Measurements from ENCODE around the gene VPS41. TPM values are rescaled to one million over a fixed set of nuclear protein-coding genes. Genes with fewer than 3 reads are reported as not detected.

VPS41 gene
- total RNA-seq, 1 experiment from 2014 or later, result 92.3 TPM

DNA sequence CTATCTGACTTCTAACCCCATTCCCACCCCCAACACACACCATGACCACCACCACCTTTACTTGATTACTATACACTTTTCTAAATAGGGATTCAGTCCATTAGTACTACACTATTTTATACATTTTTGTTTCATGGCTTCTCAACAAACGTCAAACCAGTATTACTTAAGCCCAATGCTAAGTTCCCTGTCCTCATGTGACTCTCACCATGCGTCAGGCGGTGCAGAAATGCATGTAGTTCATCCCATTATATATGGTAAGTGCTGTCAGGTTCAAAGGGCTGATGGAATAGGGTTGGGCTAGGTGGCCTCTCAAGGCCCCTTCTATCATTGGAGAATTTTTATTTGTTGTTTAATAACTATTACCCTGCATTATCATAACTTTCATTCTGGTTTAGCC, 19.5 kb upstream of the VPS41 start:
- H3K36me3 ChIP-seq (ENCODE audit: low read depth), result no peaks in the 10 kb centered on the region
- ChIA-PET CTCF (no interaction called here), POLR2A (ENCODE audit: unreplicated experiment) (no interaction called here)
- no peak overlapping the region for H3K4me3 ChIP-seq
- no peaks in the 10 kb centered on the region for H3K9me2 ChIP-seq (ENCODE audit: insufficient read depth)
- no peak for DNase-seq
- H3K27me3 ChIP-seq (ENCODE audit: insufficient read depth, low read depth), result peaks cover 9% of the 10 kb centered on the region; the same call in 1 of the 2 replicates
- no peak overlapping the region for H3K27ac ChIP-seq
- no TSS peak for BruUV-seq (replicated peaks)
- no peak overlapping the region for H3K4me2 ChIP-seq
- no peaks in the 10 kb centered on the region for H3K4me1 ChIP-seq (replicated peaks; ENCODE audit: insufficient read depth)
- no peak for TF ChIP-seq EZH2 (IDR thresholded peaks at IDR 0.05; ENCODE audit: low read depth)
- TF ChIP-seq, protein P1, sequence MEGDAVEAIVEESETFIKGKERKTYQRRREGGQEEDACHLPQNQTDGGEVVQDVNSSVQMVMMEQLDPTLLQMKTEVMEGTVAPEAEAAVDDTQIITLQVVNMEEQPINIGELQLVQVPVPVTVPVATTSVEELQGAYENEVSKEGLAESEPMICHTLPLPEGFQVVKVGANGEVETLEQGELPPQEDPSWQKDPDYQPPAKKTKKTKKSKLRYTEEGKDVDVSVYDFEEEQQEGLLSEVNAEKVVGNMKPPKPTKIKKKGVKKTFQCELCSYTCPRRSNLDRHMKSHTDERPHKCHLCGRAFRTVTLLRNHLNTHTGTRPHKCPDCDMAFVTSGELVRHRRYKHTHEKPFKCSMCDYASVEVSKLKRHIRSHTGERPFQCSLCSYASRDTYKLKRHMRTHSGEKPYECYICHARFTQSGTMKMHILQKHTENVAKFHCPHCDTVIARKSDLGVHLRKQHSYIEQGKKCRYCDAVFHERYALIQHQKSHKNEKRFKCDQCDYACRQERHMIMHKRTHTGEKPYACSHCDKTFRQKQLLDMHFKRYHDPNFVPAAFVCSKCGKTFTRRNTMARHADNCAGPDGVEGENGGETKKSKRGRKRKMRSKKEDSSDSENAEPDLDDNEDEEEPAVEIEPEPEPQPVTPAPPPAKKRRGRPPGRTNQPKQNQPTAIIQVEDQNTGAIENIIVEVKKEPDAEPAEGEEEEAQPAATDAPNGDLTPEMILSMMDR (conservative IDR thresholded peaks at IDR 0.05), result no peak
- intact Hi-C loops (cut with micrococcal nuclease; ENCODE audit: unreplicated experiment), result no loop called here
- no peaks in the 10 kb centered on the region for H3K9me3 ChIP-seq (ENCODE audit: insufficient read depth, low read depth)
- no peaks in the 10 kb centered on the region for H3K79me2 ChIP-seq (ENCODE audit: low read depth)
- no peaks in the 10 kb centered on the region for H3F3A ChIP-seq (ENCODE audit: insufficient read depth, low read depth)
- H2AFZ ChIP-seq, result no peak overlapping the region
- no peaks in the 10 kb centered on the region for H4K20me1 ChIP-seq (ENCODE audit: insufficient read depth)

DNA sequence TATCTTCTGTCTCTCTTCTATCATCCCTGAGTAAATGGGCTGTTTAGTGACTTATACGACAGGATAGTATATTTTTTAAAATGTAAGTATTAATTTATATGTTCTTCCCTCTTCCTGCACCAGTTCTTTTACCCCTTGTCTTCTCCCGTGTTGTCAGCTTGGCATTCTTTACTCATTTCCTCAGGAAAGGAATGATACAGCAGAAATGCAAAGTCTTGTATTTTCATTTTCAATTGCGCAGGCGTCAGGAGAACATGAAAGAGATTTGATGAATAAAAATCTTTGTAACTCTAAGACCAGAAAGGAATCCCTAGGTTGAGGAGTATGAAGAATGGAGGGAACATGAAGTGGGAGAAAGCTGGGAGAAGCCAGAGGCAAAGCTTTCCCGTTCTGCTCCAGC, 18.8 kb upstream of the VPS41 start:
- Histone ChIP-seq H3K9me3 (ENCODE audit: insufficient read depth, low read depth) (no peaks in the 10 kb centered on the region), H3K27me3 (ENCODE audit: insufficient read depth, low read depth) (peaks cover 11% of the 10 kb centered on the region; the same call in 1 of the 2 replicates), H3K9me2 (ENCODE audit: insufficient read depth) (no peaks in the 10 kb centered on the region), H4K20me1 (ENCODE audit: insufficient read depth) (no peaks in the 10 kb centered on the region), H3K27ac (no peak overlapping the region), H3F3A (ENCODE audit: insufficient read depth, low read depth) (no peaks in the 10 kb centered on the region), H3K4me1 (replicated peaks; ENCODE audit: insufficient read depth) (no peaks in the 10 kb centered on the region), H2AFZ (no peak overlapping the region), H3K36me3 (ENCODE audit: low read depth) (no peaks in the 10 kb centered on the region), H3K4me2 (no peak overlapping the region), H3K4me3 (no peak overlapping the region), H3K79me2 (ENCODE audit: low read depth) (no peaks in the 10 kb centered on the region)
- CTCF ChIA-PET, result no interaction called here
- intact Hi-C loops (cut with micrococcal nuclease; ENCODE audit: unreplicated experiment), result no loop called here
- no peak for DNase-seq
- no TSS peak for BruUV-seq (replicated peaks)
- POLR2A ChIA-PET (ENCODE audit: unreplicated experiment), result interaction anchor here (0.5 kb wide), 1 partner anchor 57 kb away, joined by 10 read pairs; no protein-coding TSS in a partner anchor
- TF ChIP-seq EZH2 (IDR thresholded peaks at IDR 0.05; ENCODE audit: low read depth), result no peak
- TF ChIP-seq, protein P1 (conservative IDR thresholded peaks at IDR 0.05), result no peak

DNA sequence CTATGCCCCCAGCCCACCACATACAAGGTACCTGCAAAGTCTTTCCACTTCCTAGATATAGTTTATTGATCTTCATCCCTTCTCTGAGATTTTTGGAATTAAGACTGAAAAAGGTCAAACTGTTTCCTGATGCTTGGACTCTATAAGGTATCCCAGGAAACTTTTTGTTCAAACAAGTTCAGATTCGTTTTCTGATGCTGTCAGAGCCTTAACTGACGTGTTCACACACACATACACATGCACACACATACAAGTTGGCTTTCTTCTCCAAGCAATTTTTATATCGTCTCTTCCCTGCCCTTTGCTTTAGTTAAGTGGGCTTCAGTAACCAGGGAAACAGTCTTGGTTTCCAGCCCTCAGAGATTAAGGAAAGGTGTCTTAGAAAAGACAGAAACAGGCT, 11.7 kb upstream of the VPS41 start:
- Histone ChIP-seq H3K4me3 (no peak overlapping the region), H3K36me3 (ENCODE audit: low read depth) (no peaks in the 10 kb centered on the region), H3K9me3 (ENCODE audit: insufficient read depth, low read depth) (no peaks in the 10 kb centered on the region), H4K20me1 (ENCODE audit: insufficient read depth) (no peaks in the 10 kb centered on the region), H3K27me3 (ENCODE audit: insufficient read depth, low read depth) (peaks cover 15% of the 10 kb centered on the region; the same call in 1 of the 2 replicates), H3F3A (ENCODE audit: insufficient read depth, low read depth) (no peaks in the 10 kb centered on the region), H3K27ac (no peak overlapping the region), H3K79me2 (ENCODE audit: low read depth) (no peaks in the 10 kb centered on the region), H2AFZ (no peak overlapping the region; the same call in 1 of the 2 replicates), H3K4me2 (no peak overlapping the region), H3K4me1 (replicated peaks; ENCODE audit: insufficient read depth) (no peaks in the 10 kb centered on the region), H3K9me2 (ENCODE audit: insufficient read depth) (no peaks in the 10 kb centered on the region)
- ChIA-PET POLR2A (ENCODE audit: unreplicated experiment) (no interaction called here), CTCF (no interaction called here)
- TF ChIP-seq, protein P1 (conservative IDR thresholded peaks at IDR 0.05), result no peak
- TF ChIP-seq EZH2 (IDR thresholded peaks at IDR 0.05; ENCODE audit: low read depth), result no peak
- no peak for DNase-seq
- no TSS peak for BruUV-seq (replicated peaks)
- intact Hi-C loops (cut with micrococcal nuclease; ENCODE audit: unreplicated experiment), result no loop called here

Data from PC-9 (cell line).